Prostate gland (tissue), 2 donors: ENCODE measurements around the gene PDZD4. TPM values are rescaled to one million over a fixed set of nuclear protein-coding genes. Genes with fewer than 3 reads are reported as not detected.

Experiments used
- DNase-seq: peaks from one replicate; pipeline ENCODE4 v3.0.0-alpha.2; 2019; ENCODE audit warnings: low spot score
- H3K27ac ChIP-seq, 2 donors: fragments of 200-600 bp; sonication (generic); 2 replicates each; pipeline ENCODE4 v1.5.1; 2017 to 2019
- H3K27me3 ChIP-seq: fragments of 200-600 bp; sonication (generic); replicated peaks from 2 replicates; pipeline ENCODE4 v1.5.1; 2019; ENCODE audit not compliant: insufficient read depth
- H3K36me3 ChIP-seq, 2 donors: fragments of 200-600 bp; sonication (generic); 1 replicate in 1 of 2; 2 replicates in 1 of 2; pipeline versions ENCODE4 v1.5.1 to v1.8.1; 2017 to 2019
- H3K4me1 ChIP-seq: fragments of 200-600 bp; sonication (generic); replicated peaks from 2 replicates; pipeline ENCODE4 v1.5.1; 2019
- H3K4me3 ChIP-seq, 2 donors: fragments of 200-600 bp; sonication (generic); 2 replicates each; pipeline ENCODE4 v1.5.1; 2017 to 2019
- H3K9me3 ChIP-seq: fragments of 200-600 bp; sonication (generic); 2 replicates; pipeline ENCODE4 v1.5.1; 2017
- CTCF ChIP-seq, 4 experiments: fragments of 200-600 bp in 2 of 4; fragments of 450-650 bp in 2 of 4; sonication (generic) in 2 of 4; IDR thresholded peaks; 1 replicate in 3 of 4; 2 replicates in 1 of 4; pipeline ENCODE4 v1.5.1; 2016 to 2019; ENCODE audit warnings: antibody characterized with exemption in 4 of 4, mild to moderate bottlenecking in 2 of 4, moderate library complexity in 2 of 4
- POLR2A ChIP-seq: fragments of 450-650 bp; IDR thresholded peaks from one replicate; pipeline ENCODE4 v1.6.1; 2016; ENCODE audit warnings: antibody characterized with exemption, mild to moderate bottlenecking
- POLR2AphosphoS5 ChIP-seq: sonication (generic); formaldehyde crosslinking; IDR thresholded peaks from one replicate; pipeline ENCODE4 v1.6.1; 2017; ENCODE audit warnings: antibody characterized with exemption
- WGBS: methylation state at CpG from one replicate; pipeline ENCODE4 v1.1.5; 2018; 5-methylcytosine and 5-hydroxymethylcytosine counted together
- intact Hi-C: fragments of 100-400 bp; cut with DNase I; formaldehyde crosslinking; loops from one replicate; pipeline ENCODE4 v1.14.2; 2022
- total RNA-seq, 2 donors: library from RNA; depleted of rRNA; stranded (reverse); fragments of >200 nt; gene quantifications; one replicate each; pipeline ENCODE4 v1.1.0, GENCODE V29; 2016

The PDZD4 gene
- total RNA-seq, 2 donors from 2014 or later, result 7.2 to 16.8 TPM

- intact Hi-C loops, result no loop called here
Measured at GRCh38 chrX:153827016-153827415, 3.3 kb downstream of the PDZD4 start.

GRCh38 chrX:153825042-153825441, 5.3 kb downstream of the PDZD4 start:
- no peak for TF ChIP-seq POLR2A
- no peak for TF ChIP-seq CTCF (IDR thresholded peaks at IDR 0.05)
- TF ChIP-seq POLR2AphosphoS5, result no peak
- Histone ChIP-seq H3K27ac (no peak overlapping the region), H3K4me1 (no peaks in the 10 kb centered on the region), H3K36me3 (no peaks in the 10 kb centered on the region), H3K27me3 (no peaks in the 10 kb centered on the region), H3K4me3 (no peak overlapping the region), H3K9me3 (no peaks in the 10 kb centered on the region)
- no peak for DNase-seq
- intact Hi-C loops, result no loop called here
- WGBS, result 80% methylated on average over 1 of the region's 8 CpGs

More at GRCh38 chrX:153827016-153827415, 3.3 kb downstream of the PDZD4 start:
- Histone ChIP-seq H3K4me3 (no peak overlapping the region), H3K36me3 (no peaks in the 10 kb centered on the region), H3K27me3 (no peaks in the 10 kb centered on the region), H3K9me3 (no peaks in the 10 kb centered on the region), H3K4me1 (no peaks in the 10 kb centered on the region), H3K27ac (no peak overlapping the region)
- no peak for DNase-seq
- 85% methylated on average over 3 of the region's 3 CpGs for WGBS
- TF ChIP-seq POLR2AphosphoS5 (no peak), POLR2A (no peak), CTCF (IDR thresholded peaks at IDR 0.05) (no peak)

GRCh38 chrX:153824348-153824747, 6.0 kb downstream of the PDZD4 start:
- H3K9me3 ChIP-seq, result no peaks in the 10 kb centered on the region
- H3K27me3 ChIP-seq, result no peaks in the 10 kb centered on the region
- no peaks in the 10 kb centered on the region for H3K4me1 ChIP-seq
- TF ChIP-seq POLR2AphosphoS5 (no peak), CTCF (IDR thresholded peaks at IDR 0.05) (no peak), POLR2A (no peak)
- no peaks in the 10 kb centered on the region for H3K36me3 ChIP-seq
- WGBS, result 85% methylated on average over 9 of the region's 10 CpGs
- H3K27ac ChIP-seq, result no peak overlapping the region
- H3K4me3 ChIP-seq, result no peak overlapping the region
- DNase-seq, result no peak
- intact Hi-C loops, result no loop called here

GRCh38 chrX:153821066-153821465, 9.3 kb downstream of the PDZD4 start:
- Histone ChIP-seq H3K9me3 (no peaks in the 10 kb centered on the region), H3K27me3 (no peaks in the 10 kb centered on the region), H3K4me3 (no peak overlapping the region), H3K4me1 (no peaks in the 10 kb centered on the region), H3K36me3 (no peaks in the 10 kb centered on the region), H3K27ac (no peak overlapping the region)
- intact Hi-C loops, result no loop called here
- WGBS, result 91% methylated on average over 9 of the region's 9 CpGs
- no peak for DNase-seq
- no peak for TF ChIP-seq POLR2AphosphoS5
- no peak for TF ChIP-seq POLR2A

GRCh38 chrX:153820601-153821000, 9.7 kb downstream of the PDZD4 start:
- no peaks in the 10 kb centered on the region for H3K9me3 ChIP-seq
- no peaks in the 10 kb centered on the region for H3K27me3 ChIP-seq
- WGBS, result 85% methylated on average over 6 of the region's 7 CpGs
- no peaks in the 10 kb centered on the region for H3K4me1 ChIP-seq
- H3K4me3 ChIP-seq, result no peak overlapping the region
- TF ChIP-seq POLR2AphosphoS5 (no peak), POLR2A (no peak), CTCF (IDR thresholded peaks at IDR 0.05) (no peak)
- H3K36me3 ChIP-seq, result no peaks in the 10 kb centered on the region
- intact Hi-C loops, result no loop called here
- DNase-seq, result no peak
- no peak overlapping the region for H3K27ac ChIP-seq
